Heart right ventricle (tissue), 16 donors: ENCODE results near the gene C16orf78. TPM values are rescaled to one million over a fixed set of nuclear protein-coding genes. Genes with fewer than 3 reads are reported as not detected.

ENCODE experiments used
- ATAC-seq, 8 donors: fragments of 200-7000 bp; cut with Tn5 transposase; one replicate each; pipeline ENCODE4 v1.9.1; 2020; ENCODE audit warnings: mild to moderate bottlenecking in 8 of 8, moderate library complexity in 8 of 8, moderate number of reproducible peaks in 1 of 8
- DNase-seq, 2 donors: peaks; one replicate each; pipeline ENCODE4 v3.0.0-alpha.2; 2020
- H3K27ac ChIP-seq, 10 donors: fragments of 200-600 bp; sonication (generic) in 2 of 10; one replicate each; pipeline versions ENCODE4 v1.5.0 to v1.8.0; 2020 to 2022; ENCODE audit warnings: mild to moderate bottlenecking in 3 of 10
- H3K27me3 ChIP-seq, 7 donors: fragments of 200-600 bp; one replicate each; pipeline ENCODE4 v1.8.0; 2021 to 2022; ENCODE audit warnings: mild to moderate bottlenecking in 2 of 7
- H3K36me3 ChIP-seq, 9 donors: fragments of 200-600 bp; sonication (generic) in 1 of 9; one replicate each; pipeline versions ENCODE4 v1.5.0 to v1.8.0; 2020 to 2022; ENCODE audit warnings: mild to moderate bottlenecking in 2 of 9
- H3K4me1 ChIP-seq, 9 donors: fragments of 200-600 bp; sonication (generic) in 1 of 9; one replicate each; pipeline versions ENCODE4 v1.5.0 to v1.8.0; 2020 to 2022; ENCODE audit warnings: mild to moderate bottlenecking in 4 of 9
- H3K4me3 ChIP-seq, 10 donors: fragments of 200-600 bp; sonication (generic) in 2 of 10; one replicate each; pipeline versions ENCODE4 v1.5.0 to v1.8.0; 2020 to 2022; ENCODE audit warnings: mild to moderate bottlenecking in 7 of 10, moderate library complexity in 2 of 10
- H3K9me3 ChIP-seq, 11 donors: fragments of 200-600 bp in 10 of 11; sonication (generic) in 2 of 11; one replicate each; pipeline versions ENCODE4 v1.5.0 to v1.8.0; 2013 to 2022; ENCODE audit warnings: mild to moderate bottlenecking in 2 of 11, control low read depth in 1 of 11, moderate library complexity in 1 of 11
- WGBS, 2 donors: extraction: QIAGEN DNeasy Blood & Tissue Kit; methylation state at CpG; one replicate each; pipeline ENCODE4 v1.1.7; 2013; ENCODE audit warnings: inconsistent platforms in 1 of 2; 5-methylcytosine and 5-hydroxymethylcytosine counted together
- intact Hi-C, 10 donors: fragments of 100-400 bp; cut with DNase I; formaldehyde crosslinking; loops; one replicate each; pipeline versions ENCODE4 v1.11.1 to v1.14.2; 2022
- polyA plus RNA-seq, 2 donors: library from polyadenylated mRNA; stranded (reverse); fragments of 200-250 nt; gene quantifications; one replicate each; pipeline ENCODE4 v1.2.3, GENCODE V29; 2013
- total RNA-seq, 10 donors: library from RNA; stranded (reverse); fragmentation: NEBNext Ultra II Directional in 3 of 10; extraction: Animal tissue kit (Norgen Biotek cat#: 25700) in 3 of 10; gene quantifications; one replicate each; pipeline versions ENCODE4 v1.2.1 to v1.2.4, GENCODE V29; 2021 to 2023
- TF ChIP-seq, protein P1 (sequence below), 9 donors: fragments of 200-600 bp; sonication (generic) in 2 of 9; IDR thresholded peaks; one replicate each; pipeline versions ENCODE4 v1.5.0 to v1.8.0; 2021 to 2022; ENCODE audit warnings: antibody characterized with exemption in 9 of 9, mild to moderate bottlenecking in 5 of 9, moderate library complexity in 1 of 9
- donor health status: Arrhythmogenic right ventricular cardiomyopathy.
- donor health status: ischemic (EF 13 %, LVEDD 7.1; RV severe dilation, severe dysfunction).
- donor health status: healthy with polysubstance abuse.
- donor health status: DM: no; HTN: yes; CAD: no.
- donor health status: DM: no; HTN: no; CAD: no.
- donor health status: ischemic (EF 25% LVEDD 6.9; RV normal size, moderate dysfunction).
- donor health status: ischemic (EF 25% LVEDD 5.7; RV mildly dilated, moderate dysfunction).
- donor health status: healthy.
- donor health status: DM: yes; HTN: yes; CAD: no.
- donor health status: Ischemic cardiomyopathy.
- donor health status: ischemic (EF 35%, LVEDD 5.7; RV mildly dilated, moderate dysfunction).
- donor health status: nonischemic (EF 11% LVEDD 7.7; RV severe dilation, severe dysfunction).
- donor health status: DM: yes; HTN: yes; CAD: no.
- donor health status: PGD.
- donor health status: ischemic (EF 29% LVEDD 5.4; RV normal size, mild dysfunction).
- donor health status: nonischemic (EF 23%, LVEDD 6.1; RV moderate dilation, normal function).

Gene C16orf78
- total and polyA plus RNA-seq, 12 donors: not detected

- Histone ChIP-seq H3K36me3 (no peaks in the 10 kb centered on the region), H3K4me1 (no peaks in the 10 kb centered on the region), H3K27me3 (peaks cover 0 to 60% (median 40%) of the 10 kb centered on the region in 7 donors), H3K4me3 (no peak overlapping the region), H3K27ac (no peak overlapping the region), H3K9me3 (no peaks in the 10 kb centered on the region)
- DNase-seq: no peak
- ATAC-seq: no peak
- intact Hi-C loops: loop anchor here in 3 of 10 donors (10.0 kb wide), 4 partner anchors 131 to 451 kb away; no protein-coding TSS in a partner anchor
- TF ChIP-seq, protein P1, sequence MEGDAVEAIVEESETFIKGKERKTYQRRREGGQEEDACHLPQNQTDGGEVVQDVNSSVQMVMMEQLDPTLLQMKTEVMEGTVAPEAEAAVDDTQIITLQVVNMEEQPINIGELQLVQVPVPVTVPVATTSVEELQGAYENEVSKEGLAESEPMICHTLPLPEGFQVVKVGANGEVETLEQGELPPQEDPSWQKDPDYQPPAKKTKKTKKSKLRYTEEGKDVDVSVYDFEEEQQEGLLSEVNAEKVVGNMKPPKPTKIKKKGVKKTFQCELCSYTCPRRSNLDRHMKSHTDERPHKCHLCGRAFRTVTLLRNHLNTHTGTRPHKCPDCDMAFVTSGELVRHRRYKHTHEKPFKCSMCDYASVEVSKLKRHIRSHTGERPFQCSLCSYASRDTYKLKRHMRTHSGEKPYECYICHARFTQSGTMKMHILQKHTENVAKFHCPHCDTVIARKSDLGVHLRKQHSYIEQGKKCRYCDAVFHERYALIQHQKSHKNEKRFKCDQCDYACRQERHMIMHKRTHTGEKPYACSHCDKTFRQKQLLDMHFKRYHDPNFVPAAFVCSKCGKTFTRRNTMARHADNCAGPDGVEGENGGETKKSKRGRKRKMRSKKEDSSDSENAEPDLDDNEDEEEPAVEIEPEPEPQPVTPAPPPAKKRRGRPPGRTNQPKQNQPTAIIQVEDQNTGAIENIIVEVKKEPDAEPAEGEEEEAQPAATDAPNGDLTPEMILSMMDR (IDR thresholded peaks at IDR 0.05): no peak
- 25 to 29% methylated on average over 4 of the region's 4 CpGs for WGBS, 2 donors
Observed at GRCh38 chr16:49345829-49346228, 27.8 kb upstream of the C16orf78 start.

DNA sequence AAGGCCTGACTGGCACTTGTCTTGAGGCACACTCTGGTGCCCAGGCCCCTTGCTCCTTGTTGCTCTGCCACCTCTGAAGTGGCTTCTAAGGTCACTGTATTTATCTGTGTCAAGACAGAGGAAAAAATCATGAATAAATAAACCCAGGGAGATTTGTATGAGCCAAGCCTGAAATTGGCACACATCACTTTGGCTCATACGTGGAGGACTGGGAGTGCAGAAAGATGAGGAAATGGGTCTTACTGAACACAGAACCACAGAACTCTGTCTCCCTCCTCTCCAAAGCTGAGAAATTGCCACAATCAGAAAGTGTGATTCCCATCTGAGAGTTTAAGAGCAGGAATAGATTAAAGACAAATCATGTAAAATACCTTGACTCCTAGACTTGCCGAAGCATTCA is 27.1 kb upstream of the C16orf78 start:
- peaks cover 0 to 62% (median 44%) of the 10 kb centered on the region in 7 donors for H3K27me3 ChIP-seq
- no peak for ATAC-seq

GRCh38 chr16:49347476-49347875 is 26.1 kb upstream of the C16orf78 start:
- no peaks in the 10 kb centered on the region for H3K4me1 ChIP-seq
- H3K27ac ChIP-seq: no peak overlapping the region
- TF ChIP-seq, protein P1 (IDR thresholded peaks at IDR 0.05): no peak
- no peaks in the 10 kb centered on the region for H3K9me3 ChIP-seq
- H3K27me3 ChIP-seq: peaks cover 0 to 58% (median 41%) of the 10 kb centered on the region in 7 donors
- no peak for ATAC-seq
- H3K36me3 ChIP-seq: no peaks in the 10 kb centered on the region
- intact Hi-C loops: loop anchor here in 3 of 10 donors (10.0 kb wide), 4 partner anchors 133 to 453 kb away; no protein-coding TSS in a partner anchor
- 44 to 63% methylated on average over 2 of the region's 2 CpGs for WGBS, 2 donors
- no peak for DNase-seq
- no peak overlapping the region for H3K4me3 ChIP-seq

More for the DNA sequence above, 27.1 kb upstream of the C16orf78 start:
- TF ChIP-seq, protein P1 (IDR thresholded peaks at IDR 0.05): no peak
- Histone ChIP-seq H3K4me1 (no peaks in the 10 kb centered on the region), H3K4me3 (no peak overlapping the region), H3K27ac (no peak overlapping the region), H3K36me3 (no peaks in the 10 kb centered on the region), H3K9me3 (no peaks in the 10 kb centered on the region)
- WGBS, 2 donors: 61 to 70% methylated on average over 2 of the region's 2 CpGs
- no peak for DNase-seq
- intact Hi-C loops: loop anchor here in 3 of 10 donors (10.0 kb wide), 4 partner anchors 132 to 452 kb away; no protein-coding TSS in a partner anchor

- WGBS, 2 donors: 48 to 51% methylated on average over 14 of the region's 14 CpGs
- no peaks in the 10 kb centered on the region for H3K4me1 ChIP-seq
- no peak overlapping the region for H3K27ac ChIP-seq
- peaks cover 0 to 55% (median 41%) of the 10 kb centered on the region in 7 donors for H3K27me3 ChIP-seq
- TF ChIP-seq, protein P1 (IDR thresholded peaks at IDR 0.05): peak in 1 of 9 donors; percentile 10
- no peaks in the 10 kb centered on the region for H3K36me3 ChIP-seq
- DNase-seq (no peak), ATAC-seq (no peak)
- no peaks in the 10 kb centered on the region for H3K9me3 ChIP-seq
- no peak overlapping the region for H3K4me3 ChIP-seq
- intact Hi-C loops: loop anchor here in 3 of 10 donors (10.0 kb wide), 4 partner anchors 134 to 454 kb away; no protein-coding TSS in a partner anchor
Observed at GRCh38 chr16:49348408-49349176, 25.0 kb upstream of the C16orf78 start.
